Panc1 (cell line): ENCODE data around the gene RASL11B. TPM values are rescaled to one million over a fixed set of nuclear protein-coding genes. Genes with fewer than 3 reads are reported as not detected.

Experiments
- ATAC-seq: fragments of 200-7000 bp; cut with Tn5 transposase; 2 replicates; pipeline ENCODE4 v1.9.1; 2020; ENCODE audit warnings: mild to moderate bottlenecking, moderate library complexity
- BruUV-seq: library from RNA; stranded (reverse); fragments of 400-500 nt; replicated peaks from 2 replicates; lab custom pipeline; 2021; lab: Mats Ljungman, UMichigan
- CTCF ChIA-PET: fragments of 300-600 bp; sonication (Branson Sonifier 250); formaldehyde crosslinking; loops from one replicate; lab custom pipeline; 2022; ENCODE audit warnings: antibody characterized with exemption; lab: Charles Lee
- POLR2A ChIA-PET: fragments of 300-600 bp; sonication (Branson Sonifier 250); formaldehyde crosslinking; loops from one replicate; lab custom pipeline; 2022; ENCODE audit warnings: antibody characterized with exemption; lab: Charles Lee
- DNase-seq: peaks from one replicate; pipeline ENCODE4 v3.0.0-alpha.2; 2010; ENCODE audit warnings: low read depth, low spot score
- H3K27ac ChIP-seq: 2 replicates; pipeline ENCODE4 v1.5.1; 2011; ENCODE audit warnings: mild to moderate bottlenecking, low read length, inconsistent platforms
- H3K27me3 ChIP-seq: fragments of 200-500 bp; sonication (Bioruptor generic); 2 replicates; pipeline ENCODE4 v1.6.0; 2014; ENCODE audit warnings: low read length, inconsistent platforms; ENCODE audit not compliant: control insufficient read depth, insufficient read depth
- H3K36me3 ChIP-seq: fragments of 200-500 bp; sonication (Bioruptor generic); 2 replicates; pipeline ENCODE4 v1.5.1; 2014; ENCODE audit warnings: inconsistent platforms, mild to moderate bottlenecking, low read length, moderate library complexity; ENCODE audit not compliant: control insufficient read depth, insufficient read depth
- H3K4me1 ChIP-seq: 2 replicates; pipeline ENCODE4 v1.5.1; 2011; ENCODE audit warnings: inconsistent platforms, mild to moderate bottlenecking, low read length, moderate library complexity; ENCODE audit not compliant: control insufficient read depth, insufficient read depth
- H3K4me3 ChIP-seq, 2 experiments: 2 replicates each; pipeline ENCODE4 v1.5.1; 2011 to 2012; ENCODE audit warnings: low read depth in 2 of 2, low read length in 2 of 2, mild to moderate bottlenecking in 2 of 2, inconsistent platforms in 1 of 2, moderate library complexity in 1 of 2
- H3K9me3 ChIP-seq: fragments of 200-500 bp; sonication (Bioruptor generic); 2 replicates; pipeline ENCODE4 v1.5.1; 2014; ENCODE audit warnings: low read depth, mild to moderate bottlenecking, inconsistent platforms, low read length, moderate library complexity; ENCODE audit not compliant: control insufficient read depth, insufficient read depth
- POLR2AphosphoS5 ChIP-seq: IDR thresholded peaks from 2 replicates; pipeline ENCODE4 v1.6.1; 2012; ENCODE audit warnings: mild to moderate bottlenecking, low read depth, low read length, moderate library complexity
- SIN3A ChIP-seq: IDR thresholded peaks from 2 replicates; pipeline ENCODE4 v1.6.1; 2012; ENCODE audit warnings: low read depth, mild to moderate bottlenecking, low read length, moderate library complexity, borderline replicate concordance; ENCODE audit not compliant: insufficient read depth
- TCF7L2 ChIP-seq: IDR thresholded peaks from 2 replicates; pipeline ENCODE4 v1.6.1; 2011; ENCODE audit warnings: mild to moderate bottlenecking, low read depth, low read length, inconsistent platforms
- in situ Hi-C: cut with HindIII; loops from 2 replicates; pipeline ENCODE4 v1.10.0; 2016; ENCODE audit warnings: low sequenced_read_pairs, low pct_unique_long_range_greater_than_20kb
- intact Hi-C: fragments of 100-400 bp; cut with micrococcal nuclease; formaldehyde crosslinking; loops from one replicate; pipeline ENCODE4 v1.10.0; 2022; ENCODE audit not compliant: unreplicated experiment
- total RNA-seq: library from RNA; stranded (reverse); gene quantifications from one replicate; pipeline ENCODE4 v1.2.1, GENCODE V29; 2021; ENCODE audit not compliant: unreplicated experiment
- TF ChIP-seq, protein P1 (sequence below), 2 experiments: IDR thresholded peaks; 2 replicates each; pipeline ENCODE4 v1.6.1; 2011 to 2012; ENCODE audit warnings: low read depth in 2 of 2, control low read depth in 1 of 2, low read length in 1 of 2, mild to moderate bottlenecking in 1 of 2, moderate library complexity in 1 of 2; ENCODE audit not compliant: insufficient read depth in 1 of 2
- TF ChIP-seq, protein P2 (sequence below): fragments of 450-650 bp; IDR thresholded peaks from 2 replicates; pipeline ENCODE4 v1.5.1; 2017; ENCODE audit warnings: mild to moderate bottlenecking

RASL11B gene
- total RNA-seq, 1 experiment from 2014 or later, result 0.21 TPM

DNA sequence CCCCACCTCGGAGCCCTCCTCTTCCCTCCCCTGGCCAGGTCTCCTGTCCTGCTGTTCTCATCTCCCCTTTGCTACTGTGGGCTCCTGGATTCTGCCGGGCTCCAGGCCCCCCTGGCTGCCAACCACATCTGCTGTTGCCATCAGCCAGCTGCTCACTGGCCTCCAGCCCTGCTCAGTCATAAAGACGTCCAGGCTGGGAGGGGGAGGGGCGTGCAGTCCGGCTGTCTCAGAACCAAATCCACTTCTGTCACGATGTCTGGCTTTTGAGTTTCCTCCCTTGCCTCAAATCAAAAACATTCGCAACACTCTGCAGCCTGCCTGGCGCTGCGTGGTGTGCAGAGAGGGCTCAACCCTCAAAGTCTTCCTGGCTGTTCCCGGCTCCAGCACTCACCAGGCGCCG lies 7.1 kb downstream of the RASL11B start:
- Histone ChIP-seq H3K9me3 (no peaks in the 10 kb centered on the region), H3K36me3 (no peaks in the 10 kb centered on the region), H3K4me3 (no peak overlapping the region), H3K4me1 (no peaks in the 10 kb centered on the region), H3K27me3 (no peaks in the 10 kb centered on the region; the same call in 1 of the 2 replicates), H3K27ac (no peak overlapping the region)
- no peak for ATAC-seq
- in situ Hi-C loops (no loop called here), intact Hi-C loops (no loop called here)
- CTCF ChIA-PET, result no interaction called here
- TF ChIP-seq, protein P1, sequence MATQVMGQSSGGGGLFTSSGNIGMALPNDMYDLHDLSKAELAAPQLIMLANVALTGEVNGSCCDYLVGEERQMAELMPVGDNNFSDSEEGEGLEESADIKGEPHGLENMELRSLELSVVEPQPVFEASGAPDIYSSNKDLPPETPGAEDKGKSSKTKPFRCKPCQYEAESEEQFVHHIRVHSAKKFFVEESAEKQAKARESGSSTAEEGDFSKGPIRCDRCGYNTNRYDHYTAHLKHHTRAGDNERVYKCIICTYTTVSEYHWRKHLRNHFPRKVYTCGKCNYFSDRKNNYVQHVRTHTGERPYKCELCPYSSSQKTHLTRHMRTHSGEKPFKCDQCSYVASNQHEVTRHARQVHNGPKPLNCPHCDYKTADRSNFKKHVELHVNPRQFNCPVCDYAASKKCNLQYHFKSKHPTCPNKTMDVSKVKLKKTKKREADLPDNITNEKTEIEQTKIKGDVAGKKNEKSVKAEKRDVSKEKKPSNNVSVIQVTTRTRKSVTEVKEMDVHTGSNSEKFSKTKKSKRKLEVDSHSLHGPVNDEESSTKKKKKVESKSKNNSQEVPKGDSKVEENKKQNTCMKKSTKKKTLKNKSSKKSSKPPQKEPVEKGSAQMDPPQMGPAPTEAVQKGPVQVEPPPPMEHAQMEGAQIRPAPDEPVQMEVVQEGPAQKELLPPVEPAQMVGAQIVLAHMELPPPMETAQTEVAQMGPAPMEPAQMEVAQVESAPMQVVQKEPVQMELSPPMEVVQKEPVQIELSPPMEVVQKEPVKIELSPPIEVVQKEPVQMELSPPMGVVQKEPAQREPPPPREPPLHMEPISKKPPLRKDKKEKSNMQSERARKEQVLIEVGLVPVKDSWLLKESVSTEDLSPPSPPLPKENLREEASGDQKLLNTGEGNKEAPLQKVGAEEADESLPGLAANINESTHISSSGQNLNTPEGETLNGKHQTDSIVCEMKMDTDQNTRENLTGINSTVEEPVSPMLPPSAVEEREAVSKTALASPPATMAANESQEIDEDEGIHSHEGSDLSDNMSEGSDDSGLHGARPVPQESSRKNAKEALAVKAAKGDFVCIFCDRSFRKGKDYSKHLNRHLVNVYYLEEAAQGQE (IDR thresholded peaks at IDR 0.05; ENCODE audit: insufficient read depth in 1 of 2, low read depth in 2 of 2, low read length in 1 of 2), result no peak
- no peak for TF ChIP-seq SIN3A
- TF ChIP-seq, protein P2, sequence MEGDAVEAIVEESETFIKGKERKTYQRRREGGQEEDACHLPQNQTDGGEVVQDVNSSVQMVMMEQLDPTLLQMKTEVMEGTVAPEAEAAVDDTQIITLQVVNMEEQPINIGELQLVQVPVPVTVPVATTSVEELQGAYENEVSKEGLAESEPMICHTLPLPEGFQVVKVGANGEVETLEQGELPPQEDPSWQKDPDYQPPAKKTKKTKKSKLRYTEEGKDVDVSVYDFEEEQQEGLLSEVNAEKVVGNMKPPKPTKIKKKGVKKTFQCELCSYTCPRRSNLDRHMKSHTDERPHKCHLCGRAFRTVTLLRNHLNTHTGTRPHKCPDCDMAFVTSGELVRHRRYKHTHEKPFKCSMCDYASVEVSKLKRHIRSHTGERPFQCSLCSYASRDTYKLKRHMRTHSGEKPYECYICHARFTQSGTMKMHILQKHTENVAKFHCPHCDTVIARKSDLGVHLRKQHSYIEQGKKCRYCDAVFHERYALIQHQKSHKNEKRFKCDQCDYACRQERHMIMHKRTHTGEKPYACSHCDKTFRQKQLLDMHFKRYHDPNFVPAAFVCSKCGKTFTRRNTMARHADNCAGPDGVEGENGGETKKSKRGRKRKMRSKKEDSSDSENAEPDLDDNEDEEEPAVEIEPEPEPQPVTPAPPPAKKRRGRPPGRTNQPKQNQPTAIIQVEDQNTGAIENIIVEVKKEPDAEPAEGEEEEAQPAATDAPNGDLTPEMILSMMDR, result no peak
- TF ChIP-seq POLR2AphosphoS5, result no peak
- no peak for TF ChIP-seq TCF7L2
- BruUV-seq, result no TSS peak
- POLR2A ChIA-PET, result no interaction called here
- DNase-seq, result no peak

DNA sequence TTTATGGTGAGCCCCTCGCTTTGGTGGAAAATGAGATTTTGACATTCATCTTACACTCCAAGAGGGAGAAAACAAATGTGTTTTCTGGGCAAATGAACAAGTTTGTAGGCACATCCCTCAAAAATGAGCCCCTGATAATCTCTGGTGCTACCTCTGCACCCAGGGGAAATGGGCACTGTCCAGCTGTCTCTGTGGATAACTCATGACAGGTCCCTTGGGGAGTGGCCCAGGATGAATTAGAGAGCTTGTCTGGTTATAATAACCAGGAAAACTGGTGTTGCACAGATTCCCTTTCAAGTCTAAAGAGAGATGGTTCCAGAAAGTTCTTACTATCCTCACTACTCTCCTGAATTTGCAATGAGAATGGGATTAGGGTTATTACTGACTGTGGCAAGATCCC lies 7.5 kb downstream of the RASL11B start:
- TF ChIP-seq TCF7L2 (no peak), SIN3A (no peak), POLR2AphosphoS5 (no peak)
- TF ChIP-seq, protein P2, result no peak
- TF ChIP-seq, protein P1 (IDR thresholded peaks at IDR 0.05; ENCODE audit: insufficient read depth in 1 of 2, low read depth in 2 of 2, low read length in 1 of 2), result no peak
- DNase-seq (no peak), ATAC-seq (no peak)
- Histone ChIP-seq H3K36me3 (no peaks in the 10 kb centered on the region), H3K4me1 (no peaks in the 10 kb centered on the region), H3K9me3 (no peaks in the 10 kb centered on the region), H3K4me3 (no peak overlapping the region), H3K27ac (no peak overlapping the region), H3K27me3 (no peaks in the 10 kb centered on the region)
- ChIA-PET POLR2A (no interaction called here), CTCF (no interaction called here)
- in situ Hi-C loops (no loop called here), intact Hi-C loops (no loop called here)
- BruUV-seq, result no TSS peak
